Body of pancreas (tissue), 4 donors: ENCODE measurements around the gene NUP37.

Source experiments
- CTCF ChIP-seq, 7 experiments: fragments of 450-650 bp in 4 of 7; fragments of 200-600 bp in 3 of 7; sonication (generic) in 3 of 7; IDR thresholded peaks; one replicate each; pipeline ENCODE4 v1.5.1; 2016 to 2019; ENCODE audit warnings: antibody characterized with exemption in 7 of 7
- POLR2A ChIP-seq, 3 donors: fragments of 450-650 bp; IDR thresholded peaks; one replicate each; pipeline ENCODE4 v1.6.1; 2016; ENCODE audit warnings: antibody characterized with exemption in 3 of 3, mild to moderate bottlenecking in 2 of 3

GRCh38 chr12:102029141-102029540 is 90.8 kb downstream of the NUP37 start:
- TF ChIP-seq CTCF (IDR thresholded peaks at IDR 0.05) (no peak), POLR2A (IDR thresholded peaks at IDR 0.05) (no peak)
